K562 (cell line): ENCODE results near the gene ZNF556. TPM values are rescaled to one million over a fixed set of nuclear protein-coding genes. Genes with fewer than 3 reads are reported as not detected.
A peak's percentile ranks its signal among the peaks of the same experiment; 100 is the strongest.

Experiments used
- ARHGAP35 ChIP-seq: fragments of 450-650 bp; IDR thresholded peaks from 2 replicates; pipeline ENCODE4 v1.6.1; 2018; ENCODE audit not compliant: partially characterized antibody
- BCLAF1 ChIP-seq, 2 experiments: fragments of 450-650 bp in 1 of 2; IDR thresholded peaks; 2 replicates each; pipeline ENCODE4 v1.6.1; 2011 to 2017; ENCODE audit warnings: low read depth in 2 of 2, antibody characterized with exemption in 1 of 2, borderline replicate concordance in 1 of 2, low read length in 1 of 2, mild to moderate bottlenecking in 1 of 2, mixed read lengths in 1 of 2; ENCODE audit not compliant: control insufficient read depth in 1 of 2
- CBFA2T3 ChIP-seq: fragments of 450-650 bp; IDR thresholded peaks from 2 replicates; pipeline ENCODE4 v1.6.1; 2017
- CTBP1 ChIP-seq: fragments of 450-650 bp; IDR thresholded peaks from 2 replicates; pipeline ENCODE4 v1.6.1; 2016; ENCODE audit warnings: borderline replicate concordance
- CTCFL ChIP-seq: IDR thresholded peaks from 2 replicates; pipeline ENCODE4 v1.6.1; 2011; ENCODE audit warnings: borderline replicate concordance, low read depth, mild to moderate bottlenecking, moderate library complexity, low read length; ENCODE audit not compliant: insufficient read depth, poor library complexity, severe bottlenecking
- FOS ChIP-seq: IDR thresholded peaks from 3 replicates; pipeline ENCODE4 v1.6.1; 2011; ENCODE audit not compliant: insufficient read length; ENCODE audit errors: extremely low read depth
- GTF2A2 ChIP-seq: IDR thresholded peaks from 2 replicates; pipeline ENCODE4 v1.6.1; 2016; ENCODE audit warnings: mild to moderate bottlenecking, missing genetic modification characterization, missing compliant biosample characterization
- GTF2E2 ChIP-seq: fragments of 200-800 bp; sonication (Bioruptor generic); IDR thresholded peaks from 2 replicates; pipeline ENCODE4 v1.6.1; 2016; ENCODE audit warnings: missing genetic modification characterization, missing compliant biosample characterization
- HEY1 ChIP-seq: fragments of 250-450 bp; sonication (Bioruptor Pico); IDR thresholded peaks from 2 replicates; pipeline ENCODE4 v1.5.0; 2020; ENCODE audit warnings: mild to moderate bottlenecking, moderate library complexity, borderline replicate concordance
- ID3 ChIP-seq, 2 experiments: fragments of 250-450 bp in 1 of 2; fragments of 450-650 bp in 1 of 2; sonication (Bioruptor Pico) in 1 of 2; IDR thresholded peaks; 2 replicates each; pipeline versions ENCODE4 v1.6.1 to v1.8.0; 2016 to 2021; ENCODE audit warnings: mild to moderate bottlenecking in 2 of 2, moderate library complexity in 2 of 2, missing compliant biosample characterization in 1 of 2, missing genetic modification characterization in 1 of 2
- ILF3 ChIP-seq: fragments of 450-650 bp; IDR thresholded peaks from 2 replicates; pipeline ENCODE4 v1.6.1; 2018; ENCODE audit warnings: antibody characterized with exemption, mild to moderate bottlenecking, moderate library complexity, borderline replicate concordance
- MEF2D ChIP-seq: conservative IDR thresholded peaks from 2 replicates; pipeline ENCODE4 v1.6.1; 2016; ENCODE audit warnings: low read depth, missing genetic modification characterization, missing compliant biosample characterization
- NELFE ChIP-seq: IDR thresholded peaks from 2 replicates; pipeline ENCODE4 v1.6.1; 2011; ENCODE audit warnings: mild to moderate bottlenecking; ENCODE audit not compliant: insufficient read depth, insufficient read length
- PHF20 ChIP-seq: fragments of 450-650 bp; IDR thresholded peaks from 2 replicates; pipeline ENCODE4 v1.6.1; 2018; ENCODE audit not compliant: partially characterized antibody
- POLR2AphosphoS5 ChIP-seq: IDR thresholded peaks from 2 replicates; pipeline ENCODE4 v1.6.1; 2011; ENCODE audit warnings: mild to moderate bottlenecking, low read depth, low read length, moderate library complexity; ENCODE audit not compliant: control insufficient read depth, insufficient read depth
- SETDB1 ChIP-seq: IDR thresholded peaks from one replicate; pipeline ENCODE4 v1.6.1; 2012; ENCODE audit warnings: low read length, control low read depth, inconsistent platforms
- SOX6 ChIP-seq: fragments of 450-650 bp; IDR thresholded peaks from 2 replicates; pipeline ENCODE4 v1.6.1; 2014; ENCODE audit warnings: mild to moderate bottlenecking
- STAT5A ChIP-seq: IDR thresholded peaks from 2 replicates; pipeline ENCODE4 v1.6.1; 2012; ENCODE audit warnings: low read length, inconsistent platforms, borderline replicate concordance
- THRAP3 ChIP-seq: fragments of 450-650 bp; IDR thresholded peaks from 2 replicates; pipeline ENCODE4 v1.6.1; 2016; ENCODE audit warnings: mild to moderate bottlenecking, inconsistent platforms, borderline replicate concordance
- ZNF316 ChIP-seq: fragments of 450-650 bp; IDR thresholded peaks from 2 replicates; pipeline ENCODE4 v1.6.1; 2016
- ZNF57 ChIP-seq: fragments of 450-650 bp; formaldehyde crosslinking; IDR thresholded peaks from 2 replicates; pipeline ENCODE4 v1.4.0; 2020; ENCODE audit warnings: mild to moderate bottlenecking, moderate library complexity
- ZNF584 ChIP-seq: fragments of 200-800 bp; sonication (Bioruptor generic); IDR thresholded peaks from 2 replicates; pipeline ENCODE4 v1.6.1; 2016; ENCODE audit warnings: low read depth, mild to moderate bottlenecking, missing genetic modification characterization, missing compliant biosample characterization
- ZNF707 ChIP-seq: fragments of 250-450 bp; sonication (Bioruptor Pico); conservative IDR thresholded peaks from 2 replicates; pipeline ENCODE4 v1.8.0; 2022; ENCODE audit warnings: inconsistent platforms, mild to moderate bottlenecking, moderate library complexity
- polyA plus RNA-seq, 8 experiments: library from polyadenylated mRNA; depleted of rRNA in 4 of 8; stranded (reverse) in 5 of 8; unstranded in 3 of 8; fragments of >200 nt; fragmentation: Nextera tagmentation in 2 of 8; fragmentation: Illumina TruSeq in 1 of 8; extraction: Ambion mirVana in 2 of 8; extraction: Trizol in 1 of 8; gene quantifications; 2 replicates each; pipeline versions ENCODE4 v1.2.1 to v1.2.3, GENCODE V29; 2011 to 2014; ENCODE audit warnings: inconsistent platforms in 1 of 8, missing spikeins in 1 of 8
- total RNA-seq, 7 experiments: library from RNA; depleted of rRNA in 6 of 7; stranded (reverse); fragments of >200 nt in 6 of 7; fragmentation: Illumina TruSeq in 2 of 7; extraction: Trizol in 2 of 7; gene quantifications; 2 replicates each; pipeline versions ENCODE4 v1.2.1 to v1.2.3, GENCODE V29; 2011 to 2021; ENCODE audit warnings: low replicate concordance in 1 of 7

Gene ZNF556
- total and polyA plus RNA-seq, 9 of the 15 experiments (the other 6 are each of a cell fraction or from before 2014, with no cell fraction given), result 0.01 to 0.36 (median 0.10) TPM; not detected in 1

GRCh38 chr19:2883686-2884439, 16.7 kb downstream of the ZNF556 start (continued):
- no peak for TF ChIP-seq CTCFL
- no peak for TF ChIP-seq ZNF316
- peak; percentile 77 for TF ChIP-seq STAT5A
- no peak for TF ChIP-seq ARHGAP35
- TF ChIP-seq ID3 (CRISPR knock-in tag; IDR thresholded peaks at IDR 0.05), result no peak
- TF ChIP-seq ID3 (tag; IDR thresholded peaks at IDR 0.05), result no peak
- TF ChIP-seq ZNF707 (CRISPR knock-in tag), result no peak
- TF ChIP-seq POLR2AphosphoS5, result 0 out of 2 replicates have a peak, but pooled peaks have one; percentile 43
- TF ChIP-seq BCLAF1 (IDR thresholded peaks at IDR 0.05; ENCODE audit: borderline replicate concordance in 1 of 2, control insufficient read depth in 1 of 2, low read depth in 2 of 2, low read length in 1 of 2), result no peak
- no peak for TF ChIP-seq PHF20
- no peak for TF ChIP-seq GTF2E2 (tag)
- no peak for TF ChIP-seq ZNF584 (CRISPR knock-in tag)
- TF ChIP-seq MEF2D (tag), result no peak
- no peak for TF ChIP-seq NELFE
- no peak for TF ChIP-seq HEY1 (CRISPR knock-in tag)
- TF ChIP-seq CTBP1, result 0 out of 2 replicates have a peak, but pooled peaks have one; percentile 14
- peak; percentile 60 for TF ChIP-seq FOS
- TF ChIP-seq ILF3, result no peak
- 0 out of 2 replicates have a peak, but pooled peaks have one; percentile 21 for TF ChIP-seq SOX6
- no peak for TF ChIP-seq THRAP3
- no peak for TF ChIP-seq SETDB1
- no peak for TF ChIP-seq GTF2A2
- peak; percentile 92 for TF ChIP-seq CBFA2T3
- TF ChIP-seq ZNF57 (CRISPR knock-in tag), result no peak
